ENCODE measurements around the gene TMEM17. TPM values are rescaled to one million over a fixed set of nuclear protein-coding genes. Genes with fewer than 3 reads are reported as not detected.

The TMEM17 gene
- total and polyA plus RNA-seq, 2 of the 13 experiments (the other 11 are each of a cell fraction or from before 2014, with no cell fraction given) = 0.22 to 0.50 TPM

DNA sequence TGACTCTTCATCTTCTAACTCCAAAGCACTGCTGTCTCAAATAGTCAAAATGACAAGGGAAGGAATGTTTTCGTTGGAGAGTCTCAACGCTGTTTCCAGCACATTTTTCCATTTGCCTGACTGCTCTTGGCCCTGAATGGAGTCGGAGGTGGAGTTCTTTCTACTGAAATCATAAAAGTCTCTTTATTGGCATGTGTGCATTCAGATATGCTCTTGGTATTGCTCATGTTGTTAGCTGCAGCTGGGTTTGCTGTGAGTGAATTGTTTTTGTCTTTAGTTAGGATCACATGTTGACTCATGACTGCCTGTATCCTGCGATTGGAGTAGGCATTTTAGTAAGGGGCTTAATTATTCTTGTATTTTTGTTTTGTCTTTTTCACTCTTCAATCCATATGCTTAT is 16.8 kb downstream of the TMEM17 start:
- no peaks in the 10 kb centered on the region for H3K36me3 ChIP-seq (replicated peaks in 1 of 2; ENCODE audit: control insufficient read depth in 1 of 2, insufficient read depth in 2 of 2, low read length in 2 of 2)
- FAIRE-seq (no peak), ATAC-seq (no peak), DNase-seq (ENCODE audit: low spot score) (no peak)
- no peak overlapping the region for H3K4me3 ChIP-seq (replicated peaks in 1 of 3; ENCODE audit: insufficient read depth in 1 of 3, low read depth in 2 of 3, low read length in 3 of 3)
- H3K9me3 ChIP-seq (ENCODE audit: low read length) = no peaks in the 10 kb centered on the region
- POLR2A ChIA-PET = interaction anchor here (2.2 kb wide), 1 partner anchor 32 kb away, joined by 6 read pairs; no protein-coding TSS in a partner anchor
- no TSS peak for BruUV-seq (replicated peaks)
- H4K20me1 ChIP-seq (ENCODE audit: insufficient read depth, low read length) = no peaks in the 10 kb centered on the region
- no peaks in the 10 kb centered on the region for H3K79me2 ChIP-seq (ENCODE audit: insufficient read depth, low read length)
- TF ChIP-seq ATM (IDR thresholded peaks at IDR 0.05; ENCODE audit: borderline replicate concordance) (no peak), ZNF75D (CRISPR knock-in tag; IDR thresholded peaks at IDR 0.05; ENCODE audit: borderline replicate concordance) (no peak), ZNF720 (CRISPR knock-in tag; IDR thresholded peaks at IDR 0.05) (no peak), FOXJ3 (CRISPR knock-in tag; IDR thresholded peaks at IDR 0.05; ENCODE audit: borderline replicate concordance) (no peak), NFKB2 (CRISPR knock-in tag; IDR thresholded peaks at IDR 0.05; ENCODE audit: borderline replicate concordance) (no peak), UBTF (CRISPR knock-in tag; IDR thresholded peaks at IDR 0.05) (no peak), ZNF407 (CRISPR knock-in tag; IDR thresholded peaks at IDR 0.05; ENCODE audit: not compliant biosample characterization) (no peak)
- in situ Hi-C loops (cut with HindIII; ENCODE audit: extremely low pct_ligation_motif_present, low pct_unique_long_range_greater_than_20kb) = no loop called here
- H3K27ac ChIP-seq (ENCODE audit: extremely low read length, insufficient read depth, low read length) = peak overlapping the region; percentile 34
- intact Hi-C loops (cut with micrococcal nuclease; ENCODE audit: unreplicated experiment) = loop anchor here (5.0 kb wide), 1 partner anchor 38 kb away; no protein-coding TSS in a partner anchor
- no peak overlapping the region for H3K4me2 ChIP-seq (ENCODE audit: low read depth, low read length)
- CTCF ChIA-PET (ENCODE audit: low intra/inter-chr PET ratio, low total read pairs) = no interaction called here
- H2AFZ ChIP-seq (ENCODE audit: low read length) = no peak overlapping the region
- no peak overlapping the region for H3K9ac ChIP-seq (ENCODE audit: insufficient read depth, low read depth, low read length)
- H3K27me3 ChIP-seq (ENCODE audit: control insufficient read depth in 1 of 2, insufficient read depth in 2 of 2, low read length in 2 of 2) = no peaks in the 10 kb centered on the region
- H3K4me1 ChIP-seq (ENCODE audit: insufficient read depth, low read length) = peaks cover 69% of the 10 kb centered on the region
- WGBS (ENCODE audit: low lambda C conversion rate) = 90% methylated on average over 4 of the region's 4 CpGs
